ENCODE measurements around the gene CKAP5. TPM values are rescaled to one million over a fixed set of nuclear protein-coding genes. Genes with fewer than 3 reads are reported as not detected.

The CKAP5 gene
- total RNA-seq, 1 experiment from 2014 or later = 221 TPM

GRCh38 chr11:46836870-46837269, 9.2 kb downstream of the CKAP5 start:
- no peak for DNase-seq
- no TSS peak for BruUV-seq (replicated peaks)
- CTCF ChIA-PET = interaction anchor here (0.6 kb wide), 1 partner anchor 14 kb away, joined by 4 read pairs; no protein-coding TSS in a partner anchor
- POLR2A ChIA-PET = no interaction called here
- Mint-ChIP-seq H3K9me3 (ENCODE audit: unreplicated experiment) (no peaks in the 10 kb centered on the region), H3K4me3 (ENCODE audit: unreplicated experiment) (no peak overlapping the region), H3K4me1 (ENCODE audit: low read depth, unreplicated experiment) (peaks cover 32% of the 10 kb centered on the region), H3K27me3 (ENCODE audit: insufficient read depth, unreplicated experiment) (no peaks in the 10 kb centered on the region), H3K27ac (ENCODE audit: unreplicated experiment) (no peak overlapping the region), H3K36me3 (ENCODE audit: insufficient read depth, unreplicated experiment) (peaks cover 46% of the 10 kb centered on the region)
- intact Hi-C loops (cut with micrococcal nuclease; ENCODE audit: unreplicated experiment) = no loop called here
- no peak for TF ChIP-seq CTCF (IDR thresholded peaks at IDR 0.05; ENCODE audit: insufficient read depth in 1 of 2, low read depth in 1 of 2, low read length in 1 of 2, severe bottlenecking in 1 of 2, unreplicated experiment in 1 of 2)
- Histone ChIP-seq H3K4me1 (no peaks in the 10 kb centered on the region), H3K9me3 (no peaks in the 10 kb centered on the region), H3K27me3 (replicated peaks; ENCODE audit: control insufficient read depth, insufficient read depth, low read length) (no peaks in the 10 kb centered on the region), H3K4me3 (ENCODE audit: low read depth, low read length) (no peak overlapping the region), H3K36me3 (ENCODE audit: control insufficient read depth, insufficient read depth, low read length) (no peaks in the 10 kb centered on the region; the same call in 1 of the 2 replicates)

- no peak for TF ChIP-seq CTCF (IDR thresholded peaks at IDR 0.05; ENCODE audit: insufficient read depth in 1 of 2, low read depth in 1 of 2, low read length in 1 of 2, severe bottlenecking in 1 of 2, unreplicated experiment in 1 of 2)
- no peaks in the 10 kb centered on the region for H3K27me3 Mint-ChIP-seq (ENCODE audit: insufficient read depth, unreplicated experiment)
- intact Hi-C loops (cut with micrococcal nuclease; ENCODE audit: unreplicated experiment) = no loop called here
Measured at GRCh38 chr11:46836431-46836830, 9.6 kb downstream of the CKAP5 start.

GRCh38 chr11:46835897-46836296, 10.2 kb downstream of the CKAP5 start:
- intact Hi-C loops (cut with micrococcal nuclease; ENCODE audit: unreplicated experiment) = no loop called here
- Histone ChIP-seq H3K36me3 (ENCODE audit: control insufficient read depth, insufficient read depth, low read length) (no peaks in the 10 kb centered on the region; the same call in 1 of the 2 replicates), H3K9me3 (no peaks in the 10 kb centered on the region), H3K4me3 (ENCODE audit: low read depth, low read length) (no peak overlapping the region), H3K27me3 (replicated peaks; ENCODE audit: control insufficient read depth, insufficient read depth, low read length) (no peaks in the 10 kb centered on the region), H3K4me1 (no peaks in the 10 kb centered on the region)
- H3K27me3 Mint-ChIP-seq (ENCODE audit: insufficient read depth, unreplicated experiment) = no peaks in the 10 kb centered on the region
- BruUV-seq (replicated peaks) = no TSS peak
- H3K4me1 Mint-ChIP-seq (ENCODE audit: low read depth, unreplicated experiment) = peaks cover 38% of the 10 kb centered on the region
- no peak for DNase-seq
- ChIA-PET CTCF (no interaction called here), POLR2A (no interaction called here)
- H3K4me3 Mint-ChIP-seq (ENCODE audit: unreplicated experiment) = no peak overlapping the region
- H3K27ac Mint-ChIP-seq (ENCODE audit: unreplicated experiment) = no peak overlapping the region
- no peak for TF ChIP-seq CTCF (IDR thresholded peaks at IDR 0.05; ENCODE audit: insufficient read depth in 1 of 2, low read depth in 1 of 2, low read length in 1 of 2, severe bottlenecking in 1 of 2, unreplicated experiment in 1 of 2)
- peaks cover 49% of the 10 kb centered on the region for H3K36me3 Mint-ChIP-seq (ENCODE audit: insufficient read depth, unreplicated experiment)
- no peaks in the 10 kb centered on the region for H3K9me3 Mint-ChIP-seq (ENCODE audit: unreplicated experiment)

More at GRCh38 chr11:46836431-46836830, 9.6 kb downstream of the CKAP5 start:
- no peaks in the 10 kb centered on the region for H3K27me3 ChIP-seq (replicated peaks; ENCODE audit: control insufficient read depth, insufficient read depth, low read length)
- Mint-ChIP-seq H3K27ac (ENCODE audit: unreplicated experiment) (no peak overlapping the region), H3K4me3 (ENCODE audit: unreplicated experiment) (no peak overlapping the region), H3K4me1 (ENCODE audit: low read depth, unreplicated experiment) (peaks cover 33% of the 10 kb centered on the region), H3K9me3 (ENCODE audit: unreplicated experiment) (no peaks in the 10 kb centered on the region), H3K36me3 (ENCODE audit: insufficient read depth, unreplicated experiment) (peaks cover 49% of the 10 kb centered on the region)
- H3K4me1 ChIP-seq = no peaks in the 10 kb centered on the region
- POLR2A ChIA-PET = no interaction called here
- BruUV-seq (replicated peaks) = no TSS peak
- CTCF ChIA-PET = no interaction called here
- no peaks in the 10 kb centered on the region; the same call in 1 of the 2 replicates for H3K36me3 ChIP-seq (ENCODE audit: control insufficient read depth, insufficient read depth, low read length)
- DNase-seq = no peak
- H3K4me3 ChIP-seq (ENCODE audit: low read depth, low read length) = no peak overlapping the region
- H3K9me3 ChIP-seq = no peaks in the 10 kb centered on the region

Data from Caco-2 (cell line).